ENCODE results near the gene SART1.

GRCh38 chr11:66015454-66015881 lies 53.9 kb downstream of the SART1 start:
- no peak for TF ChIP-seq EZH2 (IDR thresholded peaks at IDR 0.05; ENCODE audit: low read length, missing control alignments)
- TF ChIP-seq CTCF (conservative IDR thresholded peaks at IDR 0.05 in 1 of 2, IDR thresholded peaks at IDR 0.05 in 1 of 2; ENCODE audit: low read depth in 1 of 2, low read length in 2 of 2), result no peak
